Fibroblast of lung (primary cell): ENCODE data around the gene RCAN2. TPM values are rescaled to one million over a fixed set of nuclear protein-coding genes. Genes with fewer than 3 reads are reported as not detected.

Source experiments
- DNase-seq, 2 donors: peaks; one replicate each; pipeline versions ENCODE4 v3.0.0 to v3.0.0-alpha.2; 2010; ENCODE audit warnings: low read depth in 2 of 2
- H2AFZ ChIP-seq: 2 replicates; pipeline ENCODE4 v1.5.1; 2012; ENCODE audit warnings: low read length, control low read depth, inconsistent platforms
- H3K27ac ChIP-seq: 2 replicates; pipeline ENCODE4 v1.5.1; 2011; ENCODE audit warnings: low read length, control low read depth; ENCODE audit not compliant: insufficient read depth
- H3K27me3 ChIP-seq: 2 replicates; pipeline ENCODE4 v1.5.1; 2011; ENCODE audit warnings: mild to moderate bottlenecking, low read length; ENCODE audit not compliant: control insufficient read depth, insufficient read depth
- H3K36me3 ChIP-seq: 2 replicates; pipeline ENCODE4 v1.5.1; 2011; ENCODE audit warnings: low read length; ENCODE audit not compliant: control insufficient read depth, insufficient read depth
- H3K4me1 ChIP-seq: 2 replicates; pipeline ENCODE4 v1.5.1; 2011; ENCODE audit warnings: low read length; ENCODE audit not compliant: control insufficient read depth, insufficient read depth; ENCODE audit errors: extremely low read depth
- H3K4me2 ChIP-seq: 2 replicates; pipeline ENCODE4 v1.5.1; 2011; ENCODE audit warnings: low read length, control low read depth; ENCODE audit not compliant: insufficient read depth; ENCODE audit errors: extremely low read depth
- H3K4me3 ChIP-seq, 4 experiments: fragments of 200-600 bp in 1 of 4; sonication (generic) in 1 of 4; replicated peaks in 1 of 4; 2 replicates each; pipeline ENCODE4 v1.5.1; 2011 to 2016; ENCODE audit warnings: low read length in 4 of 4, low read depth in 3 of 4, mild to moderate bottlenecking in 3 of 4, control low read depth in 2 of 4, inconsistent platforms in 1 of 4, mixed read lengths in 1 of 4; ENCODE audit not compliant: insufficient read depth in 1 of 4; ENCODE audit errors: control extremely low read depth in 1 of 4
- H3K79me2 ChIP-seq: 2 replicates; pipeline ENCODE4 v1.5.1; 2012; ENCODE audit warnings: mild to moderate bottlenecking, low read length, inconsistent platforms; ENCODE audit not compliant: control insufficient read depth, insufficient read depth
- H3K9ac ChIP-seq: 2 replicates; pipeline ENCODE4 v1.5.1; 2011; ENCODE audit warnings: mild to moderate bottlenecking, low read length, control low read depth; ENCODE audit not compliant: insufficient read depth
- H3K9me3 ChIP-seq: 2 replicates; pipeline ENCODE4 v1.5.1; 2012; ENCODE audit warnings: low read depth, low read length; ENCODE audit not compliant: control insufficient read depth, insufficient read depth
- H4K20me1 ChIP-seq: 2 replicates; pipeline ENCODE4 v1.5.1; 2011; ENCODE audit warnings: low read length; ENCODE audit not compliant: control insufficient read depth, insufficient read depth; ENCODE audit errors: extremely low read depth
- CTCF ChIP-seq, 2 donors: IDR thresholded peaks in 1 of 2; conservative IDR thresholded peaks in 1 of 2; 1 replicate in 1 of 2; 2 replicates in 1 of 2; pipeline ENCODE4 v1.5.1; 2011 to 2012; ENCODE audit warnings: low read length in 2 of 2, control low read depth in 1 of 2, inconsistent platforms in 1 of 2, low read depth in 1 of 2, mild to moderate bottlenecking in 1 of 2
- EZH2 ChIP-seq: IDR thresholded peaks from 2 replicates; pipeline ENCODE4 v1.5.1; 2012; ENCODE audit warnings: low read length, control low read depth, mild to moderate bottlenecking; ENCODE audit errors: missing control alignments
- polyA plus RNA-seq, 2 donors: library from polyadenylated mRNA; depleted of rRNA in 1 of 2; stranded (reverse) in 1 of 2; unstranded in 1 of 2; fragments of >200 nt; gene quantifications; 2 replicates each; pipeline ENCODE4 v1.2.1, GENCODE V29; 2011 to 2012; ENCODE audit warnings: missing spikeins in 1 of 2
- total RNA-seq: library from RNA; depleted of rRNA; stranded (reverse); fragments of >200 nt; gene quantifications from 2 replicates; pipeline ENCODE4 v1.2.1, GENCODE V29; 2014

The RCAN2 gene
- total and polyA plus RNA-seq, 2 donors (not counting 1 experiment from before 2014, with no cell fraction given), result 11.7 to 38.0 TPM

DNA sequence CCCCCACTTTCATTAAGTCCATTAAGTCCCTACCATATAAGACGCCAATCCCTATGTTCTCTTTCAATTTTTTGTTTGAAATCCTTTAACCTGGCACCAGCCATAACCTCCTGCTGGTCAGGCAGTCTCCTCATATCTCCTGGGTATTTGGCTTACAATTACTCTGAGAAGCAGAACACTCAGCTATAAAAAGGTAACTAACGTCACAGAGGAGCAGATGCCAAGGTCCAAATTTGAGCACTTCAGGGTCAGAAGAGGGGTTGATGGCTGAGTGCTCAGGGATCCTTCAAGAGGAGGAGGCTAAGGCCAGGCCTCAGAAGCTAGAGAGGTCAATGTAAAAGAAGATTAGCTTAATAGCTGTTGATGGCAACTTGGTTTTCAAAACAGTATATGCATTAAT, 22.3 kb upstream of the RCAN2 start:
- TF ChIP-seq CTCF (conservative IDR thresholded peaks at IDR 0.05 in 1 of 2, IDR thresholded peaks at IDR 0.05 in 1 of 2; ENCODE audit: low read depth in 1 of 2, low read length in 2 of 2), result no peak
- no peak for TF ChIP-seq EZH2
- no peak for DNase-seq
- Histone ChIP-seq H3K79me2 (no peaks in the 10 kb centered on the region), H2AFZ (no peak overlapping the region), H3K4me1 (peaks cover 4% of the 10 kb centered on the region), H3K36me3 (no peaks in the 10 kb centered on the region), H3K27ac (no peak overlapping the region), H3K27me3 (no peaks in the 10 kb centered on the region), H4K20me1 (no peaks in the 10 kb centered on the region), H3K4me2 (no peak overlapping the region), H3K4me3 (no peak overlapping the region), H3K9ac (no peak overlapping the region), H3K9me3 (no peaks in the 10 kb centered on the region)

GRCh38 chr6:46511320-46511719, 20.1 kb upstream of the RCAN2 start:
- H2AFZ ChIP-seq, result peak overlapping the region; percentile 21
- no peak overlapping the region for H3K27ac ChIP-seq
- TF ChIP-seq CTCF (conservative IDR thresholded peaks at IDR 0.05 in 1 of 2, IDR thresholded peaks at IDR 0.05 in 1 of 2; ENCODE audit: low read depth in 1 of 2, low read length in 2 of 2), result no peak
- no peaks in the 10 kb centered on the region for H3K79me2 ChIP-seq
- no peak overlapping the region for H3K9ac ChIP-seq
- no peaks in the 10 kb centered on the region for H3K27me3 ChIP-seq
- no peak overlapping the region for H3K4me2 ChIP-seq
- no peaks in the 10 kb centered on the region for H3K9me3 ChIP-seq
- no peaks in the 10 kb centered on the region for H3K36me3 ChIP-seq
- no peak overlapping the region for H3K4me3 ChIP-seq
- DNase-seq, result no peak
- H4K20me1 ChIP-seq, result no peaks in the 10 kb centered on the region
- peaks cover 4% of the 10 kb centered on the region for H3K4me1 ChIP-seq

DNA sequence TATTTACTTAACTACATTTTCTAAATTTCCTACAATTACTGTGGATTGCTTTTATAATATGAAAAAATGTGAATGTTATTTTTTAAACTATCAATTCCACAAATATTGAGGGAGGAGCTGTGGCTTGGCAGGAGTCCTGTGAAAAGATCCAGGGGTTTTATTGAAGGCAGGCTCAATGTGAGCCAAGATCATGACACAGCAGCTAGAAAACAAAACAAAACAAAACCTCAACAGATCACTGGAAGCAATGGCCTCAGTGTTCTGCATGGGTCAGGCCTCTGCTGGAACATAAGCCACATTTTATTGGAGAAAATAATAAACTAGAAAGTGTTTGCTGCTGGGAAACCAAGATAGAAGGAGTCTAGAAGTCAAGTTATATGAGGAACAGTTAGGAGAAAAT, 19.4 kb upstream of the RCAN2 start:
- Histone ChIP-seq H2AFZ (no peak overlapping the region), H3K36me3 (no peaks in the 10 kb centered on the region), H3K79me2 (no peaks in the 10 kb centered on the region), H3K27me3 (no peaks in the 10 kb centered on the region), H3K4me1 (peaks cover 4% of the 10 kb centered on the region), H3K9ac (no peak overlapping the region), H4K20me1 (no peaks in the 10 kb centered on the region), H3K27ac (no peak overlapping the region), H3K4me3 (no peak overlapping the region), H3K4me2 (no peak overlapping the region), H3K9me3 (no peaks in the 10 kb centered on the region)
- no peak for TF ChIP-seq CTCF (conservative IDR thresholded peaks at IDR 0.05 in 1 of 2, IDR thresholded peaks at IDR 0.05 in 1 of 2; ENCODE audit: low read depth in 1 of 2, low read length in 2 of 2)
- no peak for TF ChIP-seq EZH2
- DNase-seq, result peak; percentile 41 to 89
